Activated T-helper 9 cell treated with anti-CD3 and anti-CD28 coated beads, Interleukin-2, amount 50 U/mL, for 16 hours (primary cell): ENCODE results near the gene WDR82.

Experiments used
- DNase-seq: peaks from one replicate; pipeline ENCODE4 v3.0.0-alpha.2; 2020; ENCODE audit warnings: low read depth

The WDR82 gene

DNA sequence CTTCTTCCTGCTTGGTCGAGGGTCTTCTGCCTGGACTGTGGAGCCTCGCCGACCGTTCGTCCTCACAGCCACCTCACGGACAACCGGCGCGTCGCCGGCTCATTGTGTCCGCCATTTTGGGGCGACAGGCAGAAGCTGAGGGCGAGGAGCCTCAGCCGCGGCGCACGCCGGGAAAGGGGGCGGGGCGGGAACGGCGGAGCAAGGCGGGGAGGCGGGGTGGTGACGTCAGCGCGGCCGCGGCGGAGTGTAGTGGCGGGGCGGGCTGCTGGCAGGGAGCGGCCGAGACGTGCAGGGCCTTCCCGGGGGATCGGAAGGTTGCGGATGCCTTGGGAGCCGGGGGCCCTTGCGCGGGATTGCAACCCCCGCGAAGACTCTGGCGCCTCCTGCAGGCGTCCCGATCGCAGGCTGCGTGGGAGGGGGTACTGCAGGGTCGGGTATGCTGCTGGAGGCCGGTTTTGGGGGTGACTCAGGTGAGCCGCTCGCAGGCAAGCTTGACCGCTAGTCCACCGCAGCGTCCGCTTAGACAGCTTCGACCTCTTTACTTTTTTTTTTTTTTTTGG lies at the start of gene WDR82:
Gene WDR82 (minus strand): TSS at position 140 of the 560 bp plus-strand sequence. CDS start 288 bp downstream, outside the sequence.
- DNase-seq, result peak; percentile 97

DNA sequence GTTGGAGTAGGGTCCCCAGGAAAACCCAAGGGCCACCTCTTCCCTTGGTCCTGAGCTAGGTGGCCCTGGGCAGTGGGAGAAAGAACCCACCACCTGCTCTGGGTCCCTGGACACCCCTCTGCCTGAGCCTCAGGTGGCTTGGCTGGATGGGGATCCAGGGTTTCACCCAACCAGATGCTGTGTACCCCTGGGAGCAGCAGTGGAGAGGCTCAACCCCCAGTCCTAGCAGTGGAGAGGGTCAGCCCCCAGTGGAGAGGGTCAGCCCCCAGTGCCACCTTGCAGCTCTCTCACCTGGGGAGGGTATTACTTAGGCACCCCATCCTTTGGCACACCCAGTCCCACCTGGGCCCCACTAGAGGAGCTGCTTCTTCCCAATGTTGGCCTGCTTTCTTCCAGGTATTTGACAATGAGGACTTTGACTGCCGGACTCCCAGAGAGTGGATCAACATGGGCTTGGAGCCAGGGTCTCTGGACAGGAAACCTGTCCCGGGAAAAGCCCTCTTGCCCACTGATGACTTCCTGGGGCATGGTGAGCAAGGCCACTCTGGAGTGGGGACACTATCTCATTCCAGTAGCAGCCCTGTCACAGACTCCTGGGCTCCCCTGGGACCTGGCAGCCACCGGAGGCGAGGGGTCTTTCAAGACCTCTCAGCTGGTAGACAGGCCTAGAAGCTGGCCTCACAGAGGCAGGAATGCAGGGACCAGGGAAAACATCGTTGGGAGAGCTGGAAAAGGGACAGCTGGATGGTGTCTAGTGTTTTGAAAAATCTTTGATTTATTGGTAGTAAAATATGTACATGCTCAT lies 49.2 kb upstream of the WDR82 start:
- DNase-seq, result no peak

DNA sequence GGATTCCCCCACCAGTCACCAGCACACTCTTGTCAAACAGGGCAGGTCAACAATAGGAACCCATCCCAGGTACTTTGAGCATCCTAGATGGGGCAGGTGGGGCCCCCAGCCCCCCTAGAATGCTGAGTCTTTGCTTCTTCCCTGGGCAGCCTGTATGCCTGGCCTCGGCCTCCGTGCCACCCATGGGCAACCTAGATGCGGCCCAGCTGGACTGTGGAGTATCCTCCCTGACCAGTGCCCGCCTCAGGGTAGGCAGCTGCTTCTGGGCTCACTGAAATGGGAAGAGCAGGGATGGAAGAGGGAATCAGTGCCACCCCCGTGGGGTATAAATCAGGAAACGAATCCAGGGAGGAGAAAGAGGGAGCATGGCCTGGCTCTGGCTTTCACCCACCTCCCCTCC lies 48.5 kb upstream of the WDR82 start:
- DNase-seq, result no peak

DNA sequence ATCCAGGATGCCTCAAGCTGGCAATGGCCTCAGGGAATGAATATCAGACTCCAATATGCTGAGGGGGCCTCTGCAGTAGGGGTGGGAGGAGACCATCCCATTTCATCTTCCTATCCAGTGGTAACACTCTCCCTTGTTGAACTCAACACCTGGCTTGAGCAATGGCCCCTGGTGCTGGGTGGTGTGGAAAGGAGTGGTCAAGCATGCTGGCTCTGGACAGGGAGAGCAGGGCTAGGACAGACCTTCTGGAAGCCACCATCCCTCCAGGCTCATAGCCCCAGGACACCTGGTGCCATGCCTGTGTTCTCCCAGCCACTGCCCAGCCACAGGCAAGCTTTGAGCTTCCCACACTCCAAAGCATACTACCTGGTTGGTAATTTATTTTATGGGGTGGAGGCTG lies 47.2 kb upstream of the WDR82 start:
- DNase-seq, result no peak

DNA sequence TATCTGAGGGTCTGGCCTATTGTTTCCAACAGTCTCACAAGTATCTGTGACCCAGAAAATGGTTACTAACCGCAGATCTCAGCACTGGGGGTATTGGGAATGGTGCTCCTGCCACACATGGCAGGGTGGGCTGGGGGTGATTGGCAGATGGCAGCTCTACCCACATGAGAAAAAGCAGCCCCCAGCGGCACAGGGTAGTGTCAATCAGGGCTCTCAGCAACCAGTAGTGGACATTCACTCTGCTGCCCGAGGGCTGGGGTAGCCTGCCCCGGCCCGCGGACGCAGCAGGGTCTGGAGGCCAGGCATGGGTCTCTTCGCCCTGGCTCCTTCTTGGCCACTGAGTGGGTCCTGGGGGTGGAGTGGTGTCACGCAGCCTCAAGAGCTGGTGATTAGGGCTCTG lies 46.2 kb upstream of the WDR82 start:
- no peak for DNase-seq

- DNase-seq, result no peak
Measured at GRCh38 chr3:52323526-52324295, 45.3 kb upstream of the WDR82 start.

DNA sequence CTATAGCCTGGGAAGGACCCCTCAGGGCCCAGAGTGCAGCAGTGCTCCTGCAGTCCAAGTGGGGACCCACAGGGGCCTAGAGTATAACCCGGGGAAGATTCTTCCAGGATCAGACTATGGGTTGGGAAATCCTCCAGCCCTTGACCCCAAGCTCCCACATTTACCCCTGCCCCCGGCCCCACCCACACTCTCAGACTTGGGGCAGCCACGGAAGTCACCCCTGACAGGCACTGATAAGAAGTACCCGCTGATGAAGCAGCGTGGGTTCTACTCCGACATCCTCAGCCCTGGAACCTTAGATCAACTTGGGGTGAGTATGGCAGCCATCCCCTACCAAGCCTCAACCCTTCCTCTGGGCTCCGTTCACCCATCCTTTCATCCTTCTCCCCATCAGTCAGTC lies 44.0 kb upstream of the WDR82 start:
- DNase-seq, result no peak

DNA sequence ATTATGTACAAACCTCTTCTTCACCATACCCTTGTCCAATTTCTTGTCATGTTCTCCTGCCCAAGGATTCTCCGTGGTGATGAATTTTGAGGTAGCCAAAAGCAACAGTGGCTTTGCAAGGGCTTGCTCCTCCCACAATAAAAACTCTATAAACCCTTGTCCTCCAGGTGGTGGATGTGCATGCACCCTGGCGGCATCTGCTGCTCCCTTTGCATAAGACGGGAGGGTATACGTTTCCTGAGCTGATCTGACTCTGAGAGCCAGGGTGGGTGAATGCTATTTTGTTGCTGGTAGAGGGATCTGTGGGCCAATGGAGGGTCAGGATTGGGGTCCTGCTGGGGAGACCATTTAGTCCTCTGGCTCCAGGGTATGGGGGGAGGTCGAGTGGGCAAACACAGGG lies 43.0 kb upstream of the WDR82 start:
- DNase-seq, result no peak

DNA sequence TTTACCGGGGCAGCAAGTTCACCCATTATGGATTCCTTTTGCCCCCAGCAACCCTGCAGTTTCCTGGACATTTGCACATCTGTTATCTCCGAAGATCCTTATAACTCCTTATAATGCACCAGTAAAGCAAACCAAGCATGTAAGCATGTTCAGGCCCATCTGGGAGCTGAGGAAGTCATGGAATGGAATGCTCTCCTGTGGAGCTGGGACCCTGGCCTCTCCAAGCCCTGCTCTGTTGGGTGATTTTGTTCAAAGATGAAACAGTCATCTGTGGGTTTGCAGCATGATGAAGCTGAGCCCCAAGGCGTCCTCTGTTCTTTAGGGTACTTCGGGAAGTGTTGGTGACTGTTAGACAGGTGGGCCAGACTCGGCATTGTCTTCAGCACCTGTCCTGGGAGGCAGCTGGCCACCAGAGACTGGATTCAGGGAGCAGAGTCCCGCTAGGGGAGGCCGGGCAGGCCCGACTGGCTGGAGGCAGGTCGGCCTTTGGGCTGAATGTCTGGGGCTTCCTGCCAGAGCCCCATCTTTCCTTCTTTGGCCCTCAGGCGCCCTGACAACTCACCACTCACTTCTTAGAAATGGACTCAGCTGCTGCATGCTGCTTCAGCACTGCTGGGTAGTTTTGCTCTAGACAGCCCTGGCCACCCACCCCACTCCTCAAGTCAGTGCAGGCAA lies 41.6 kb upstream of the WDR82 start:
- no peak for DNase-seq

GRCh38 chr3:52318186-52318816 lies 39.9 kb upstream of the WDR82 start:
- no peak for DNase-seq

- peak; percentile 55 for DNase-seq
Measured at GRCh38 chr3:52317208-52318000, 39.0 kb upstream of the WDR82 start.

DNA sequence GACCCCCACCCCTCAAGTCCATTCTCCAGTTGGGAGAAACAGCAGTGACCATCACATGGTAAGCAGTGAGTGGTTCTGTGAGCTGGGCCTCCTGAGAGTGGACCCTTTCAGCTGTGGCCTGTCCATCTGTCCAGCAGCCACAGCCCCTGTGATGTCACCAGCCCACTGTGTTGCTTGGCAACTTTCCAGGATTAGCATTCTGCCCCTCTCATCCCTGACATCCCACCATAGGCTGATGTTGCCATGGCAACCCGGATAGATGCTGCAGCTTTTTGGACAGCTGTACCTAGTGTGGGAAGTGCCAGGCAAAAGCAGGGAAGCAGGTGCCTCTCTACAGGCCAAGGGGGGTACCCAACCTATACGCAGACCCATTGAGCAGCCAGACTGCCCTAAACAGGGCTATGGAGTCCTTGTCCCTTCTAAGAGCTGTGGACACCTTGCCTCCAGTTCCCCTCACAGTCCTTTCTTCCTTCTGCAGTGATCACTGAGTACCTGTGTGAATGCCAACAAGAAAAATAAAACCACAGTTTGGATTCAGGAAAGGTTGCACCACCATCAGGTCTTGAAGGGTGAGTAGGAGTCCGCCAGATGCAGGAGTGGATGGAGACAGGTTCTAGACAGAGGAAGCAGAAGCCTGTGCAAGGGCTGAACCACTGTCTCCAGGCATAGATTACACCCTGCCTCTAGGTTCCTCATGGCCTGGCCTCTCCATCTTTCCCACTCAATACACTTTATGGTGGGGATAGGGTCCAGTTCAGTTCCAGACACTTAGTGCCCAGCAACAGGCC lies 37.7 kb upstream of the WDR82 start, which contains the start of gene DNAH1:
Gene DNAH1 (plus strand): TSS at position 343 of the 788 bp plus-strand sequence. CDS start 6,124 bp downstream, outside the sequence.
- DNase-seq, result no peak

- no peak for DNase-seq
Measured at GRCh38 chr3:52315006-52315405, 36.6 kb upstream of the WDR82 start.

DNA sequence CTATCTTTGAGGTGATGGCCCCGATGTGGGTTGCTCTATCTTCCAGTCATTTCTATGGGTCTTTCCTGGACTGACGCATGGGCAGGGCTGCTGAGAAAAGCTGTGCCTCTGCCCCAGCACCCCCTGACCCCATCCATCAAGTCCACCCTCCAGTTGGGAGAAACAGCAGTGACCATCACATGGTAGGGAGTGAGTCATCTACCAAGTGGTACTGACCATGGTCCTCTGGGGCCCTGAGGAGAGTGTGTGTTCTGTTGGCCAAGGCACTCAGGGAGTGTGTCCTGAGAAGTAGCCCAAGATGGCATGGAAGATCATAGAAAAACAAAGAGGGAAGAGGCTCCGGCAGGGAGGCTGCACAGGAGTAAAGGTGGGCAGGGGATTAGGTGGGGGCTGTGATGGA lies 36.0 kb upstream of the WDR82 start:
- DNase-seq, result no peak

DNA sequence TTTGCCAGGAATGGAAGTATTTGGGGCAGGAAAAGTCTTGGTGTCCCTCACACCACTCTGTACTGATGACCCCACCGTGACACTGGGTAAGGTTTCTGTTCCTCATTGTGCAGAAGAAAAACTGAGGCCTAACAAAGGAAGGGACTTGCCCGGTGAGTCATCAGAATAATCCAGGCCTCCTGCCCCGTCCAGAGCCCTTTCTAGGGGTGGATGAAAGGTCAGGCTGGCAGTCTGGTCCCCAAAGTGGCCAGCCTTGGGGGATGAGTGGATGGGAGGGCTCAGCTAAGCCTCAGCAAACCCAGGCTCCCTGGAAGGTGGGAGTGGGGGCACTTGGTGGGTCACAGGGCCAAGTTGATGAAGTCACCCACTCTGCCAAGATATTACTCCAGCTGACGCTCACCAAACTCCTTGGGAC lies 35.3 kb upstream of the WDR82 start:
- no peak for DNase-seq

DNA sequence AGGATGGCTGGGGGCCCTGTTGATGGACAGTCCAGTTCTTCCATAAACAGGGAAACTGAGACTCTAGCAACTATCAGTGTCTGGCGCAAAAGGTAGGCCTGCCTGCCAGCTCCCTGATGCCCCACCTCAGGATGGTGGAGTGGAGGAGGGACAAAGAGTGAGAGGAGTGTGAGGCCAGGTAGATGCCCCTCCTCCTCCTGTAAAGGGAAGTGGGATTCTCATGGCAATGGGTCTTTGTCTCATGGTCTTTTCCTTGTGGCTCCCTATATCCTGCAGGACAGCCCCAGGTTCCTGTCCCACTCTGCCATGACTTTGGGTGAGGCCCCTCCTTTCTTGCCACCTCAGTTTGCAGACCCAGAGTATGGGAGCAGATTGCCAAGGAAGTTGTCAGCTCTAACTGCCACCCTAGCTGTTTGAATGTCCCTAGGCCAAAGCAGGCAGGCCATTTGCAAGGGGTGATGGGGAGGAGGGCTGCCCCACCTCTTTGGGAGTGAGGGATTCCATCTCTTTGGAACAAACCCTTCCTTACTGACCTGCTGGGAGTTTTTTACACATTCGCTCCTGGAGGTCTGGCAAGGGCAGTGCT lies 34.8 kb upstream of the WDR82 start:
- no peak for DNase-seq

GRCh38 chr3:52311576-52312119 lies 33.2 kb upstream of the WDR82 start:
- DNase-seq, result no peak

DNA sequence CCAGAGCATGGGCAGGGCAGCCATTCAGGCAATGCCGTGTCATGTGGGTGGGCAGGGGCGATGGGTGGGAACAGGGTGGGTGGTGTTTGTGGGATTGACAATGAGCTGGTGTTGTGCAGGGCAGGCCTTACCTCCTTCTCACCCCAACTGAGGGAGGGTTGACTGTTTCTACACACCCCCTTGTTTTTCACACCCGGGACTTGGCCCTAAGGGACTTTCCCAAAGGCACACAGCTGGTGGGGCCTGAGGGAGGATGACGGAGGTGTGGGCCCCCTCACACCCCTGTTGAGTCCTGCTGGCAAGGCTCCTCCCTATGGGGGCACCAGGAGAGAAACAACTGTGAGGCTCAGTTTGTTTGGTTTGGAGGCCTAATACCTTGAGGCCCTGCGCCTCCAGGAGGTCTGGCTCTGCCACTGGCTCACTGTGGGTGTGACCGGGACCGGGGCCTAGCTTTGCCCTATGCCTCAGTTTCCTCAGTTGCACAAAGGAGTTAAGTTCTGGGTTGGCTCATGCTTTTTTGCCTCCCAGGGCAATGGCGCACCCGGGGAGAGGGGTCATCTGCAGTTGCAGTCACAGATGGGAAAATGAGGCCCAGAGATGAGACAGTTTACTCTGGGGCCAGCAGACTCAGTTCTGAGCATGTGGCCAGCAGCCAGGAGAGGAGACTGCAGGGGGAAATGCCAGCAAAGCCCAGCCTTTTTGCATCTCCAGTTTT lies 32.6 kb upstream of the WDR82 start:
- DNase-seq, result peak; percentile 20

GRCh38 chr3:52308308-52308707 lies 29.9 kb upstream of the WDR82 start:
- DNase-seq, result no peak
